CD4-positive, alpha-beta T cell treated with Interleukin-17A for 1 hour (primary cell): ENCODE data around the gene KLC3.
"Not testable (repeated sequence)": the region's sequence is repeated elsewhere in the genome, so short reads cannot be mapped to it uniquely, and the experiment has no call there.

Source experiments
- DNase-seq: peaks from one replicate; pipeline ENCODE4 v3.0.0-alpha.2; 2020

KLC3 gene

GRCh38 chr19:45320997-45321775, 19.4 kb upstream of the KLC3 start:
- DNase-seq: no peak

DNA sequence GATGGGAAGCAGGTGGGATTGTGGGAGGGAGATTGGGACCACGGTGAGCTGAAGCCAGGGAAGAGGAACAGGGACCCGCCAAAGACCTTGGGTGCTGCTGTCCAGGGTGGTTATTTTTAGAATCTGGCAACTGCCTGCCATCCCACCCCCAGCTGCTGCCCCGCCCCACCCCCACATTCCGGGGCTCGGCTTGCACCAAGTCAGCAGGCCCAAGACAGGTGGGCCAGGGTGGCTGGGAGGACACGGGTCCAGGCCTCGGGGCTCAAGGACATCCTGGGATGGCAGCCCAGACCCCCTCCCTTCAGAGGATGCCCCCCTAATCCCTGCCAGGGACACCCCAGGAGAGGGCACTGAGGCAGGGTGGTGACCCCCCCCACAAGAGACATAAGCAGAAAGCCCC, 18.7 kb upstream of the KLC3 start:
- no peak for DNase-seq

DNA sequence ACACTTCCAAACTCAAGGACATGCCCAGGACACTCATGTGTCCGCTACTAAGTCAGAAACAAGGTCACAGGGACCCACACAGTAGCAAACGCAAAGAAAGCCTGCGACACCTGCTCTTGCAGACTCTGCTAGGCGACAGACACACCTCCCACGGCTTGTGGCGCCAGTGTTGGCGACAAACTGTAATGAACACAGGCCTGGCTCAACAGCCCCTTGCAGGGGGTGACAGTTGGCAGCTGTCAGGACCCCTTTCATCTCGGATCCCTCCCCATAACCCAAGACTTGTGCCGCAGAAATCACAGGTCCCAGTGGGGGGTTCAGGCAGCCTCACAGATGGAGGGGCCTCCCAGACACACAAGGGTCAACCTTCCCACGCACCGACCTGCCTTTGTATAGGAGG, 18.2 kb upstream of the KLC3 start:
- no peak for DNase-seq

DNA sequence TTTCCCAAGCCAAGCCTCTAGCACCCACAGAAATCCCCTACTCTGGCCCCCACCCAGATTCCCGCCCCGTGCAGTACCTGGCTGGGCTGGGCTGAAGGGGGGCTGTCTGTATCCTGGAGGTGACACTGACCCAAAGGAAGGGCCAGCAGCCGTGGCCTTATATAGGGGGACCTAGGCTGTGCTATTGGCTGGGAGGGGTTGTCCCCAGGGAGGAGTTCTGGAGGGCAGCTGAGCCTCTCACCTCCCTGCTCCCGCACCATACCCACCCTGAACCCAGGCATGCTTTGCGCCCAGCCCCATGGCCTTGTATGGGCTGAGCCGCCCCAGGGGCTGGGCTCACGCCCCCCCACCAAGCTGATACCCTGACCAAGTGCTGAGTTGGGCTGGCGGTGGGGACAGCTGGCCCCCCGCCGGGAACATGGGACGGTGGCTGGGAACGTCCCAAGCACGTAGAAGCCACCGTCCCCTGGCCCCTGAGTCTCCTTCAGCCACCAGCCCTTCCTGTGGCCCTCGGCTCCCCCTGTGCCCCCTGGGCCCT, 17.7 kb upstream of the KLC3 start, which contains the start of gene CKM:
Gene CKM, minus strand, starts transcription at position 132 of the 538 bp plus-strand sequence. CDS start 3,162 bp downstream, outside the sequence.
- DNase-seq: no peak

GRCh38 chr19:45323671-45324081, 16.9 kb upstream of the KLC3 start:
- DNase-seq: no peak

GRCh38 chr19:45324349-45324907, 16.1 kb upstream of the KLC3 start:
- no peak for DNase-seq

GRCh38 chr19:45327404-45328143, 13.0 kb upstream of the KLC3 start:
- no peak for DNase-seq

DNA sequence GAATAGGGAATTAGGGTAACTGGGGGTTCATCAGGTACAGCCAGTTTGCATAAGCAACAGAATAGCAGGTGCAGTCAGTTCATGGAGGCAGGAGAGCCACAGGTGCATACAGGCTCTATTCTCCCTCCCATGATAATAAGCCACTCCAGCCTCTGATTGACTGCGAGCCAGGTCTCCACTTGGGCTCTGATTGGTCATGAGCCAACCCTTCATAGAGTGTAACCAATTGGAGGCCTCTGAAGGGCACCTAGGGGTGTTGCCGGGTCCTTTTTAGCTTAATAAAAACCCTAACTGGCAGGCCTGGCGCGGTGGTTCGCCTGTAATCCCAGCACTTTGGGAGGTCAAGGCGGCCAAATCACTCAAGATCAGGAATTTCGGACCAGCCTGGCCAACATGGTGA, 9.1 kb upstream of the KLC3 start:
- no peak for DNase-seq

DNA sequence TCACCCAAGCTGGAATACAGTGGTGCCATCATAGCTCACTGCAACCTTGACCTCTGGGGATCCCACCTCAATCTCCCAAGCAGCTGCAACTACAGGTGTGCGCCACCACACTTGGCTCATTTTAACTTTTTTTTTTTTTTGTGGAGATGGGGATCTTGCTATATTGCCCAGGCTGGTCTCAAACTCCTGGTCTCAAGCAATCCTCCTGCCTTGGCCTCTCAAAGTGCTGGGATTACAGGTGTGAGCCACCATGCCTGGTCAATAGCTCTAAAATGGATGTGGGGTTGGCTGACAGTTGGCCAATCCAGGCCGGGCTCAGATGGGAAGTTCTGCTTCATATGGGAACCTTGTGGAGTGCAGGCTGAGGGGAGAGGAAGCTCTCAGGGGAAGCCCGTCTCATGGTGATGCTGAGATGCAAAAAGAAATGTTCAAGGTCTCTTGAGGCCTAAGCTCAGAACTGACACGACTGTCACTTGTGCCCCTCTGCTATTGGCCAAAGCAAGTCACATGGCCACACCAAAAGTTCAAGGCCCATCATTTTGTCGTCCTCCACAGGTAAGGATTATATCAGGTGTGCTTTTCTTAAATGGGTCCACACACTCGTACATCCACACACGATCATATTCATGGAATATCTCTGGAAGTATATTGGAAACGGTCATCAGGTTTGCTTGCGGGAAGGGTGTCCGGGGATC, 6.8 kb upstream of the KLC3 start:
- no peak for DNase-seq

DNA sequence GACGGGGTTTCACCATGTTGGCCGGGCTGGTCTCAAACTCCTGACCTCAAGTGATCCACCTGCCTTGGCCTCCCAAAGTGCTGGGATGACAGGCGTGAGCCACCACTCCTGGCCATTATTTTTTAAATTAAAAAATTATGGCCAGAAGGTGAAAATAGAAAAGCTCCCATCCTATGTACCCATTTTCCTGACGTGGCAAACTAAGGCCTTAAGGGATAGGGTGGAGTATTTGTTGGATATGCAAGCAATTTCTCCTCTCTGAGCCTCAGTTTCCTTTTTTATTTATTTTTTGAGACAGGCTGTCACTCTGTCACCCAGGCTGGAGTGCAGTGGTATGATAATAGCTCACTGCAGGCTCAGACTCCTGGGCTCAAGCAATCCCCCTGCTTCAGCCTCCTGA, 5.7 kb upstream of the KLC3 start:
- not testable (repeated sequence) for DNase-seq

DNA sequence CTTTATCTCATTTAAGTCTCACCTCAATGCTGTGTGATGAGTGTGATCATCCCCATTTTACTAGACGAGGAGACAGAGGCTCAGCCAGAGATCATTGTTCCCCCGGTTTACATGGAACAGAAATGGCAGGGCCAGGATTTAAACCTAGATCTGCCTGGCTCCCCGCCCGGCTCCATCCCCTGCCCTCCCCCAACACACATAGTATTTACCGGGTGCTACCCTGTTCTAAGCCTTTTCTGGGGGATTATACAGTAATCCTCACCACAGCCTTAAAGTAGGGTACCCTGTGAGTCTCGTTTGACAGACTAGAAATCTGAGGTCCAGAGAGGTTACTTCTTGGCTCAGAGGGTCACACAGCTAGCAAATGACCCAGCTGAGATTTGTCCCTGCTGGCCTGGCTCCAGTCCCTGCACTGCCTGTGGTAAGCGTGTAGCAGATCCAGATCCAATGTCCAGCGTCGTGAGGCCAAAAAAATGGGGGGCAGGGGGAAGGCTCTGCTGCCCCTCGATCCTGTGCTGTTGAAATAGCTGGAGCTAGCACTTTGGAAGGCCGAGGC, 3.8 kb upstream of the KLC3 start:
- no peak for DNase-seq

DNA sequence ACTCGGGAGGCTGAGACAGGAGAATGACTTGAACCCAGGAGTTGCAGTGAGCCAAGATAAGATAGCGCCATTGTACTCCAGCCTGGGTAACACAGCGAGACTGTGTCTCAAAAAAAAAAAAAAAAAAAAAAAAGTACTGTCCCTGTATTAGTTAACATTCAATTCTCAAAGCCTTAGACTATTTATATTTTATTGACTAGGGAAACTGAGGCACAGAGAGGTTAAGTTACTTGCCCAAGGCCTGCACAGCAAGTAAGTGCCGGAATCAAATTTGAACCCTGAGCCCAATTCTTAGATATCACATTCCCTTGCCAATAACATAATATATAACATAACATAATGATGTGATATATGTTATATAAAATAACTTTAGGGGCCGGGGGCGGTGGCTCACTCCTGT, 921 bp upstream of the KLC3 start:
- no peak for DNase-seq

DNA sequence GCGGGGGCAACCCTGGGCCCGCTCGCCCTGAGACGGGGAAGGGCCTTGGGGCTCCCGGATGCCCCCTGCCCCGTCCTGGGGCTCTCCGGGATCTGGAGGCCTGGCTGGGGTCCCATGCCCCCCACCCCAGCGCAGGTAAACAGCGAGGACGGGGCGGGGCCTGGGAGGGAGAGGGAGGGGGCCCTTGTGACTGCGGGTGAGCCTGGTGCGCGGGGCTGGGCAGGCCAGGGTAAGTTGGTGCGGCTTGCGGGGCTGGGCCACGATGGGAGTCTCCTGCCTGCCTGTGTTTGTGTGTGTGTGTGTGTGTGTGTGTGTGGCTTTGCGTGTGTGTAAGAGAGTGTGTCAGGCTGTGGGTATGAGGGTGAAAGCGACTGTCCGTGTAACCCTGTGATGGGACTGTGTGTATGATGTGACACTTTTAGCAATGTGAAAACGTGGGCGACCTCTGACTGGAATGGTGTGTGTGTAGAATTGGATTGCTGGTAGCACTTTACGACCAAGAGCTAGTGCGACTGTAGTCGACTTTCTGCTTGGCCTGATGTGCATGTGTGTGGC, 426 bp downstream of the KLC3 start:
- no peak for DNase-seq

DNA sequence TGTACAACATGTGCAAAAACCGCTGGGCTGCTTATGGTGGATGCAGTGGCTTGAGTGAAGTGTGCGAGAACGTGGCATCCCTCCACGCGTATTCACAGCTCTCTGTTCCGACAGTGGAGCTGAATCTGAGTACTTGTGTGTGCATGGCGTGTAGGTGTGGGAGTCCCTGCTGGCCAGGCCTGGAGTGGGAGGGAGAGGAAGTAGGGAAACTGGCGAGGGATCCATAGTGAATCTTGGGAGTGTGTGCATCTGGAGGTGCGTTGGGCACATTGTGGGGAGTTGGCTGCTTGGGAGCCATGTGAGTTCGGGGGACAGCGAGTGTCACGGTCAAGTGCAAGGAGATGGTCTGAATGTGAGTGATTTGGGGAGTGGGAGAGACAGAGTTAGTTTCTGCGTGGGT, 2.4 kb downstream of the KLC3 start:
- DNase-seq: no peak

- DNase-seq: no peak
Observed at GRCh38 chr19:45344621-45345505, 4.3 kb downstream of the KLC3 start.

- no peak for DNase-seq
Observed at GRCh38 chr19:45345506-45345860, 4.9 kb downstream of the KLC3 start.

- DNase-seq: no peak
Observed at GRCh38 chr19:45346449-45346848, 5.9 kb downstream of the KLC3 start.

GRCh38 chr19:45347570-45348366, 7.2 kb downstream of the KLC3 start:
- DNase-seq: no peak

GRCh38 chr19:45348367-45349125, 8.0 kb downstream of the KLC3 start:
- no peak for DNase-seq

- no peak for DNase-seq
Observed at GRCh38 chr19:45349126-45349415, 8.5 kb downstream of the KLC3 start.
